ENCODE measurements around the gene ARV1.
"Not testable (repeated sequence)": the region's sequence is repeated elsewhere in the genome, so short reads cannot be mapped to it uniquely, and the experiment has no call there.

Gene ARV1

GRCh38 chr1:231036416-231036815 is 57.5 kb downstream of the ARV1 start:
- Histone ChIP-seq H3K36me3 (ENCODE audit: insufficient read depth, low read length) (no peaks in the 10 kb centered on the region), H3K9me3 (ENCODE audit: control insufficient read depth, insufficient read depth, low read length) (no peaks in the 10 kb centered on the region), H3K9ac (ENCODE audit: low read depth, low read length) (no peak overlapping the region), H3K4me1 (ENCODE audit: insufficient read depth, low read length) (no peaks in the 10 kb centered on the region)

- no peaks in the 10 kb centered on the region for H3K36me3 ChIP-seq (ENCODE audit: insufficient read depth, low read length)
- H3K9me3 ChIP-seq (ENCODE audit: control insufficient read depth, insufficient read depth, low read length), result no peaks in the 10 kb centered on the region
- H3K9ac ChIP-seq (ENCODE audit: low read depth, low read length), result no peak overlapping the region
- no peaks in the 10 kb centered on the region for H3K4me1 ChIP-seq (ENCODE audit: insufficient read depth, low read length)
These were observed 59.0 kb downstream of the ARV1 start for GRCh38 chr1:231037585-231038517.

DNA sequence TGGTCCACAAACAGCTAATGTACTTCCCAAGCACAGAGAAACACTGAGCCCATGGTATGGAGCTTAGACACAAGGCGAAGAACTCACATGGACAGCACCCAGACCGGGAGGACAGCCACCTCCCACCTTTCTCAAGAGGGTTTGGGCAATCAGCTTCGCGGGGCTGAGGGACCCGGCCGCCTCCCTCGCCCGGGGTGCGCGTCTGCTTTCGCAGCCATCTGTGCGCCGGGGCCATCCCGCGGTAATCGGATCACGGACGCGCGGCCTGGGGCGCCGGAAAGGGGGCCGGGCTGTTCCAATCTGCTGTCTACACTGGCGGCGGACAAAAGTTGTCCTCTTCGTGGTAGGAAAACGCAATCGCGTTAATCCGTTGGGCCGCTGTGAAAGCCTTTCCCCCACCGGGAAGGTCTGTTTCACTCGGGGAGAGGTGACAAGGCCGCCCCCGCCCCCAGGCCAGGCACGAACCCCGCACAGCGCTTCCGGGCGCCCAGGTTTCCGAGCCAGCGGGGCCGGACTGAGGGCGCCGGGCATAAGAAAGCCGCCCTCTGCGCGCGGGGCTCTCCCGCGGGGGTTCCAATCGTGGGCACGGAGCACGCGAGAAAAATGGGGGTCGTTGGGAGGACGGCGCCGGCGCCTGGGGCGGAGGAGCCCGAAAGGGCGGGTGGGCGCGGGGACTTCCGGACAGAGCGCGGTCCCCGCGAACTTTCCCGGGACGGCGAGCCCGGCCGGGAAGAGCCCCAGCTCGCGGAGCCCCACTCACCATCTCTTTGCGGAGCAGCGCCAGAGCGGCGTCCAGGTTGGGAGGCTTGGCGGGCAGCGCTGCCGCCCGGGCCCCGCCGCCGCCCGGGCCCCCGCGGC is 60.5 kb downstream of the ARV1 start:
- Histone ChIP-seq H3K4me1 (ENCODE audit: insufficient read depth, low read length) (no peaks in the 10 kb centered on the region), H3K36me3 (ENCODE audit: insufficient read depth, low read length) (no peaks in the 10 kb centered on the region), H3K9ac (ENCODE audit: low read depth, low read length) (peak overlapping the region; percentile 62; the same call in 1 of the 2 replicates), H3K9me3 (ENCODE audit: control insufficient read depth, insufficient read depth, low read length) (no peaks in the 10 kb centered on the region)

GRCh38 chr1:231040019-231040799 is 61.3 kb downstream of the ARV1 start, which contains the start of gene FAM89A:
FAM89A (minus strand) TSS chr1:231040254; CDS start chr1:231040211, 43 bp downstream.
- H3K36me3 ChIP-seq (ENCODE audit: insufficient read depth, low read length), result no peaks in the 10 kb centered on the region
- H3K9ac ChIP-seq (ENCODE audit: low read depth, low read length), result peak within 1 kb of the TSS; percentile 67; the same call in 1 of the 2 replicates
- H3K4me1 ChIP-seq (ENCODE audit: insufficient read depth, low read length), result no peaks in the 10 kb centered on the region
- H3K9me3 ChIP-seq (ENCODE audit: control insufficient read depth, insufficient read depth, low read length), result no peaks in the 10 kb centered on the region

DNA sequence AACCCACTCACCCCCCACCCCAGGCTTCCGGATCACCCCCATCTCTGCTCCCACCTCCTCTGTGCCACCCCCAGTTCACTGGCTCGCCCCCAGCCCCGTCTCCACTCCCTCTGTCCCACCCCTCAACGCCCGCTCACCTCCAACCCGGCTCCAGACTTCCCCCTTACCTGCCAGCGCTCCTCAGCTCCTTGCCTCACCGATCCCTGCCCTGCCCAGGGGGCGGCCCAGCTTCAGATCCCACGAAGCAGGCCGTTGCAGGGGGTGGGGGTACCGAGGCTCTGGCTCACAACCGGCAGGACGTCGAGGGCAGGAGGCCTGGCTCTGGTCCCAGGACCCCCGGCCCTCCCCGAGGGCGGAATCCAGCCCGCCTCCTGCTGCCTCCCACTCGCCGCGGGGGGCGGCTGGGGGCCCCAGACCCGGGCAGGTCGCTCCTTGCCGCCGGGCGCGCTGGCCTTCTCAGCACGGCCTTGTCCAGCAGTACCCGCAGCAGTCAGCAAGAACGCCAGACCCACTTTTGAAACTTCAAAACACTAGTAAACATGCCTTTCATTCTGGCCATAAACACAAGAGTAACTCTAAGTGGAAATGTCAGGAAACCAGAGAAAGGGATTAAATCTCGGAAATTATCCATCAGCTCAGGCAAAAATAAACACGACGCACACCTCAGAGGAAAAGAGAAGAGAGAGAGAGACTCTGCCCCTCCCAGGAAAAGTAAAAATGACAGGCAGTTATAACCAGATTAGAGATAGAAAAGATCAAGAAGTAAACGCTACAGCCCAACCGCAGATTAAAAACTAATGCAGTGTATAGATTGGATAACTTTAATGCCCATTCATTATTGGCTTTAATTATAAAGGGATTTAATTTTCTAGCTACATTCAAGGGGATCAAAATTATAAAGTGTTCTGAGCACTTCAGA is 62.2 kb downstream of the ARV1 start:
- H3K4me1 ChIP-seq (ENCODE audit: insufficient read depth, low read length), result no peaks in the 10 kb centered on the region
- H3K9ac ChIP-seq (ENCODE audit: low read depth, low read length), result peak overlapping the region; percentile 67; the same call in 1 of the 2 replicates
- H3K36me3 ChIP-seq (ENCODE audit: insufficient read depth, low read length), result no peaks in the 10 kb centered on the region

DNA sequence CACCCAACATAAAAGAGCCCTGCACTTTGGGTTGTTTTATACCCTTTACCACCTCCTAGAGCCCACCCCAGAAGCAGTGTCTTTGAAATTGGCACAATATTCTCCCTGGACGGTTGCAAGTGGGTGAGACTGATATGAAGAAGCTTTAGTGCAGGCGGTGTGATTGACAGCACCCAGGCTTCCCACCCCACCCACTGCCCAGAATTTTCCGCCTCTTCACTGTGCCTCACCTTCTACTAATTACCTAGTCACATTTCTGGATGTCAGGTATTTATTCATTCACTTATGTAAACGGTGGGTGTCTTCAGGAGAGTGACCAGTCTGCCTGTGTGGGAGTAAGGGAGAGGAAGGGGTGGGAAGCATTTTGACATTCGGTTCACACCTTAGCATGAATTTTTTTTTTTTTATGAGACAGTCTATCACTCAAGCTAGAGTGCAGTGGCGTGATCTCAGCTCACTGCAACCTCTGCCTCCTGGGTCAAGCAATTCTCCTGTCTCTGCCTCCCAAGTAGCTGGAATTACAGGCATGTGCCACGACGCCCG is 62.9 kb downstream of the ARV1 start:
- Histone ChIP-seq H3K4me1 (ENCODE audit: insufficient read depth, low read length) (no peaks in the 10 kb centered on the region), H3K9me3 (ENCODE audit: control insufficient read depth, insufficient read depth, low read length) (no peaks in the 10 kb centered on the region), H3K9ac (ENCODE audit: low read depth, low read length) (no peak overlapping the region), H3K36me3 (ENCODE audit: insufficient read depth, low read length) (no peaks in the 10 kb centered on the region)

More for the DNA sequence above, 62.2 kb downstream of the ARV1 start:
- H3K9me3 ChIP-seq (ENCODE audit: control insufficient read depth, insufficient read depth, low read length), result no peaks in the 10 kb centered on the region

- Histone ChIP-seq H3K4me1 (ENCODE audit: insufficient read depth, low read length) (no peaks in the 10 kb centered on the region), H3K9me3 (ENCODE audit: control insufficient read depth, insufficient read depth, low read length) (no peaks in the 10 kb centered on the region)
These were observed 65.7 kb downstream of the ARV1 start for GRCh38 chr1:231044588-231044987.

GRCh38 chr1:231045286-231045685 is 66.4 kb downstream of the ARV1 start:
- no peaks in the 10 kb centered on the region for H3K9me3 ChIP-seq (ENCODE audit: control insufficient read depth, insufficient read depth, low read length)
- H3K4me1 ChIP-seq (ENCODE audit: insufficient read depth, low read length), result no peaks in the 10 kb centered on the region
- no peaks in the 10 kb centered on the region for H3K36me3 ChIP-seq (ENCODE audit: insufficient read depth, low read length)
- no peak overlapping the region for H3K9ac ChIP-seq (ENCODE audit: low read depth, low read length)

More at GRCh38 chr1:231044588-231044987, 65.7 kb downstream of the ARV1 start:
- H3K9ac ChIP-seq (ENCODE audit: low read depth, low read length), result no peak overlapping the region
- H3K36me3 ChIP-seq (ENCODE audit: insufficient read depth, low read length), result no peaks in the 10 kb centered on the region

DNA sequence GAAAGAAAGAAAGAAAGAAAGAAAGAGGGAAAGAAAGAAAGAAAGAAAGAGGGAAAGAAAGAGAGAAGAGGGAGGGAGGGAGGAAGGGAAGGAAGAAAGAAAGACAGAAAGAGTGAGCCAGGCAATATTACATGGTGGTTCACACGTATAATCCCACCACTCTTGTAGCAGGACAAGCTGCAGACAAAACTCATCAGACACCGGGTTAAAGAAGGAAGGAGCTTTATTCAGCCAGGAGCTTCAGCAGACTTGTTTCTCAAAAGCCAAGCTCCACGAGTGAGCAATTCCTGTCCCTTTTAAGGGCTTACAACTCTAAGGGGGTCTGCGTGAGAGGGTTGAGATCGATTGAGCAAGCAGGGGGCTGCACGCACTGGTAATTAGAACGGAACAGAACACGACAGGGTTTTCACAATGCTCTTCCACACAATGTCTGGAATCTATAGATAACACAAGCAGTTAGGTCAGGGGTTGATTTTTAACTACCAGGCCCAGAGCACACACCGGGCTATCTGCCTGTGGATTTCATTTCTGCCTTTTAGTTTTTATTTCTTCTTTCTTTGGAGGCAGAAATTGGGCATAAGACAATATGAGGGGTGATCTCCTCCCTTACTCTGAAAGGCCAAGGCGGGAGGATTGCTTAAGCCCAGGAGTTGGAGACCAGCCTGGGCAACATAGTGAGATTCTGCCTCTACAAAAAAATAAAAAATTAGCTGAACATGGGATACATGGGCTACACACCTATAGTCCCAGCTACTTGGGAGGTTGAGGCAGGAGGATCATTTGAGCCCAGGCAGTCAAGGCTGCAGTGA is 67.2 kb downstream of the ARV1 start:
- H3K4me1 ChIP-seq (ENCODE audit: insufficient read depth, low read length); H3K9me3 ChIP-seq (ENCODE audit: control insufficient read depth, insufficient read depth, low read length); H3K9ac ChIP-seq (ENCODE audit: low read depth, low read length); H3K36me3 ChIP-seq (ENCODE audit: insufficient read depth, low read length): not testable (repeated sequence)

DNA sequence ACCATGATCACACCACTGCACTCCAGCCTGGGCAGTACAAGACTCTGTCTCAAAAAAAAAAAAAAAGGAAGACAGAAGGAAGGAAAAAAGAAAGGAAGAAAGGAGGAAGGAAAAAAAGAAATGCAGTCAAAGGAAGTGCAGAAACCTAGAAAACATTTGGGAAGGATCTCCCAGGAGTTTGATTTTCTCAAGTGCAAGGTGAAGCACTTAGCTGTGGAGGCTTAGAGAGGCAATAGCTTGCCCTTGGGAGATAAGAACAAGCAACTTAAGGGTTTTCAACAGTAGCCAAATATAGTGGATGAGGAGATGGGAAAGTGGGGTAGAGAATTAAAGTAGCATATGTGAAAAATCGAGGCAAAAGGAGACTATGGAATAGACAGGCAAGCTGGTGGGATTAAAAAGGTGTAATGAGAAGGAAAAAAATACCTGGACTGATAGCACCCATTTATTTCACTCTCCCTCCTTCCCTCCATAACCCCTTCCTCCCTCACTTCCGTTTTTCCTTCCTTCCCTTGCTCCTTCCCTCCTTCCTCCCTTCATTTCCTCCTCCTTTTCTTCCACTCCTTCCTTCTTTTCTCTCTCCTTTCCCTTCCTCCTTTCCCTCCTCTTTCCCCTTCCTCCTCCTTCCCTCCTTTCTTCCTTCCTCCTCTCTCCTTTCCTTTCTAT is 68.0 kb downstream of the ARV1 start:
- no peaks in the 10 kb centered on the region for H3K36me3 ChIP-seq (ENCODE audit: insufficient read depth, low read length)
- no peak overlapping the region for H3K9ac ChIP-seq (ENCODE audit: low read depth, low read length)
- no peaks in the 10 kb centered on the region for H3K9me3 ChIP-seq (ENCODE audit: control insufficient read depth, insufficient read depth, low read length)
- no peaks in the 10 kb centered on the region for H3K4me1 ChIP-seq (ENCODE audit: insufficient read depth, low read length)

GRCh38 chr1:231047529-231047928 is 68.6 kb downstream of the ARV1 start:
- not testable (repeated sequence) for H3K4me1 ChIP-seq (ENCODE audit: insufficient read depth, low read length); H3K9ac ChIP-seq (ENCODE audit: low read depth, low read length); H3K36me3 ChIP-seq (ENCODE audit: insufficient read depth, low read length); H3K9me3 ChIP-seq (ENCODE audit: control insufficient read depth, insufficient read depth, low read length)

- not testable (repeated sequence) for H3K36me3 ChIP-seq (ENCODE audit: insufficient read depth, low read length); H3K9me3 ChIP-seq (ENCODE audit: control insufficient read depth, insufficient read depth, low read length); H3K9ac ChIP-seq (ENCODE audit: low read depth, low read length); H3K4me1 ChIP-seq (ENCODE audit: insufficient read depth, low read length)
These were observed 69.5 kb downstream of the ARV1 start for GRCh38 chr1:231048419-231048818.
